Right renal cortex interstitium (tissue), 3 donors: Measurements from ENCODE around the gene COLEC12. TPM values are rescaled to one million over a fixed set of nuclear protein-coding genes. Genes with fewer than 3 reads are reported as not detected.
A peak's percentile ranks its signal among the peaks of the same experiment; 100 is the strongest.

Experiments used
- DNase-seq, 3 donors: peaks; one replicate each; pipeline ENCODE4 v3.0.0-alpha.2; 2013; ENCODE audit warnings: low read depth in 3 of 3, low spot score in 2 of 3
- polyA plus RNA-seq, 3 donors: library from polyadenylated mRNA; unstranded; fragments of 120-200 nt; gene quantifications; one replicate each; pipeline ENCODE4 v1.2.1, GENCODE V29; 2013; ENCODE audit not compliant: insufficient read length in 3 of 3

Gene COLEC12
- polyA plus RNA-seq, 3 donors = 23.3 to 30.4 (median 27.9) TPM

- no peak for DNase-seq
These were observed 107.5 kb downstream of the COLEC12 start for GRCh38 chr18:392928-393573.

DNA sequence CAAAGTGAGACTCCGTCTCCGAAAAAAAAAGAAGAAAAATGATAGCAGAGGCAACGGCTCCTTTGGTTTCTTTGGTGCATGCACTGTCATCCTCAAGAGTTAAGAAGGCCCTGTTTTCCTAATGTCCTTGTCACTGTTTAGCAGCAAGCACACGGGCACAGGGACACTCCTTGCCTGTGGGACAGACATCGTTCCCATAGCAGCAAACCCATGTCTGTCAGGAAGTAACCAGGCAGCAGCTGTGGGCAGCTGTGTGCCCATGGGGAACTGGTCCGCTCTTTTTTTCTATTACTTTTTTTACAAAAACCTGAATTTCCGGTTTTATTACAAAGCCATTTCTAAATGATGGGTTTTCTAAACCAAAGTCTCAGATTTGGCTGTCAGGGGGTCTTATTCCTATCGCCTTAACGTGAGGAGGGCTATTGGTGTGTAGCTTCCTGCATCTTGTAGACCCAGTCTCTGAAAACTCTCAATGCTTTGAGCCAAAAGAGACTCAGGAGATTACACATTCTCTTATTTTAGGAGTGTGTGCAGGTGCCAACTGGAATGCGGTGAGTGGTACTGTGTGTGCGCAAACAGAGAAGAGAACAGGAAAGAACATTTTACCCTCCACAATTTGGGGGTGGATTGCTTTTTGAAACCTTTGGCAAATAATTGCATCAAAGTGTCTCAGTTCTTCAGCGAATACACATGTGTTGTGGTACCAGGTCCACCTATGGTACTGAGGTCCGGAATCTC is 109.6 kb downstream of the COLEC12 start:
- no peak for DNase-seq

DNA sequence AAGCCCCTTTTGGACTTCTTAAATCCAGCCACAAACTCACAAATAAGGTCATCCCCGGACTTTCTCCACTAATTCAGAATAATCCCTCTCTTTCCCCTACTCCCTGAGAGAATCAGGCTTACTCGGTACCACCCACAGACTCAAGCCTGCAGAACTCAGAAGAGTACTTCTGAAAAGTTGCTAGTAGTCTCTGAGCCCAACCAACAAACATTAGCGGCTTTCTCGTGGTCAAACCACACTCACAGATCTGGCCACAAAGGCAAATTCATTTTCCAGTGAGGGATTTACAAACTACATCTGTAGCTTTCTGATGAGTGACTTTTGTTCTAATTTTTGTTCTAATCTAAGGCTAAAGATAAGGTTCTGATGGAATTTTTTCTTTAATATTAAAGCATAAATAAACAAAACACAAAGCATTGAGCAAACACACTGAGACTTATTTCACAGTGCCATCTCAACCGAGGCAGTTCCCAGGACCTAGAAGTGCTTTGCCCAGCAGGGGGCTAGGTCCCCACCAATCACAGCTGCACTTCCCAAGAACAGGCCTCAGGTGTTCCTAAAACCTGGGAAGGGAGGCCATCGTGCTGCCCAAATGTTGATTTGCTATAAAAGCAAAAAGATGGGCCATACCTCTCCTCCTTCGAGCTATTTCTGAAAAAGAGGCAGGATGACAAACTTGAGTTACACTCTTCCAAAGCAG is 110.7 kb downstream of the COLEC12 start:
- DNase-seq = no peak

- DNase-seq = no peak
These were observed 112.3 kb downstream of the COLEC12 start for GRCh38 chr18:388200-388599.

DNA sequence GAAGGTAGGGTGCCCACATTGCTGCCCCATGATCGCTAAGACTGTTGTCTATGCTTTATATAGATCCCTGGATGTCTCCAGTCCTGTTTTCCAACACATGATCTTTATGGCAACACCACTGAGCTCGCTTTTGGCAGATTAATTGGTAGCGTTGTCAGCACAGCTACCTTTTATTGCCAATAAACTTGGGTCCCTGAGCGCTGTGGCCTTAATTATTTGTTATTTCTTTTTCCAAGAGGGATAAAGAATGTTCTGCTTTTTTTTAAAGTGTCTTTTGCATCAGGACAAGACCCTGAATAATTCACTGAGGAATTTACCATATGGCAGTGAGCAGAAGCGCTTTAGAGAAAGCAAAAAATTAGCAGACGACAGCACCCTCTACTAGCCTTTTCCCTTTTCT is 113.5 kb downstream of the COLEC12 start:
- no peak for DNase-seq

DNA sequence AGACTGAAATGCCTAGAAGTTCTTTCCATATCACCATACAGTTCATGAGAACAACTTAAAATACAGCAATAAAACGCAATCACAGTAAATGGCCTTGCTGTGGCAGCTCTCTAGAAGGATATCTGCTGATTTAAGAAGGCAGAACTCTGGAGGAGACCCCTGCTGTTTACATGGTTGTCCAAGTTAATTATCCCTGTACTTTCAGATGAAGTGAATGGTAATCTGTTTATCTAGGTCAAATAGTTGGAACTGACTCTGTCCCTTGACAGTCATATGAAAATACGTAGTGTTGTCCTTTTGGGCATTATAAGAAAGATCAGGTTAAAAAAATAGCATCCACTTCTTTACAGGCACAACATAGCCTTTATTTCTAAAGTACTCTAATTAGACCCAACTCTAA is 115.6 kb downstream of the COLEC12 start:
- DNase-seq = no peak

DNA sequence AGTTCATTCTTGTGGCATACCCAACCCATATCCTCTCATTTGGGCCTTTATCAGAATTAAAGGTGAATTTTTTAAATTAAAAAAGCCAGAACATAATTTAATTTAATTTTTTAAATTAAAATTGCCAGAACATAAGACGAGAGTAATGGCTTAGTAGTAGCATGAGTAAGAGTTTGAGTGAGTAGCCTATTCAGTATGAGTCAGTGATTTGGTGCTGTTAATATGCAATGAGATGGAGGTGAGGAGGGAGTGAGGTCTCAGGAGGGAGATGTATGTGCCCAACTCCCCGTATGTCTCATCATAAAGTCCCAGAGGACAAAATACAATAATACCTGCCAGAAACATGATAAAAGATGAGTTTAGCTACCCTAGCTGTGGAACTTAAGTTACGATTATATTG is 117.4 kb downstream of the COLEC12 start:
- DNase-seq = no peak

GRCh38 chr18:382423-382984 is 118.0 kb downstream of the COLEC12 start:
- DNase-seq = no peak

DNA sequence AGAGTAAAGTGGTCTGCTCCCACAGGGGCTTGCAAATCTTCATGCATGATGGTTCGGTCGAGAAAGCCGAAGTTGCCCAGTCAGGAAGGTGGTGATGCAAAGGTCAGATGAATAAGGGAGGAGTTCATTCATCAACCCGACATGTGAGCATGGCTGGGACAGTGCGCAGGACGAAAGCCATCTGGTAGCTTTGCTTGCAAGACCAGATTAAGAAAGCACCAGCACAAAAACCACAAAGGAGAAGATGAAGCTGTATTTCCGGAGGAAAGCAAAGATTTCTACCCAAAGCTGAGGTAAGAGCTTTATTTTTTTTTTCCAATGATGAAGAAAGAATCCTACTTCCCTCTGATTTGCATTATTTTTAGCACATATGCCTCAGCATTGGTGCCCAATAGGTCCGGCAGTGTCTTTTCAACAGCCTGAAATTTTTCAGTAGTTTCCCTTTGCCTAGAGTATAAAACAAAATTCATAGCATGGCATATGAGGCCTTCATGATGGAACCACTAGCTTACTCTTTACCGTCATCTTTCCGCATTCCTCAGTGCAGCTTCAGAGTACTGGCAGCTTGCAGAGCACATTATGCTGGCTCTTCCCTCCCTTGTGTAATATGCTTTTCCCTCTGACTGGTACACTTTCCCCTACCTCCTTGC is 120.7 kb downstream of the COLEC12 start:
- peak in 1 of 3 donors; percentile 47 for DNase-seq

DNA sequence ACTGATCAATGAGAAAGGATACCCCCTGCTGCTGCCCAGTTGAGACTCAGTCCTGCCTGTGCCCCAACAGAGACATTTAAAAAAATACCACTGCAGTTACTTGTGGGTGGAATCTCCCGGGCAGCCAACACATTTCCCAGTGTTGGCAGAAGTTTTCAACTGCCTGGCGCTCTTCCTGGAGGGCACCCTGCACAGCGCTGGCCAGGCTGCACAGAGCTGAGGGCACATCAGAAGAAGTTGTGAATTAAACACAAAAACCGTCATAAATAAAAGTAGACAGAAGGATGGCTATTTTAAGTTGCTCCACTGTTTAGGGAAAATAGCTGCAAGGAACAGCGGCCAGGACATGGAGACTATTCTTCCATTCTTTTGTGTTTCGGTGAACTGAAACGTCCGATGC is 122.4 kb downstream of the COLEC12 start:
- DNase-seq = no peak

DNA sequence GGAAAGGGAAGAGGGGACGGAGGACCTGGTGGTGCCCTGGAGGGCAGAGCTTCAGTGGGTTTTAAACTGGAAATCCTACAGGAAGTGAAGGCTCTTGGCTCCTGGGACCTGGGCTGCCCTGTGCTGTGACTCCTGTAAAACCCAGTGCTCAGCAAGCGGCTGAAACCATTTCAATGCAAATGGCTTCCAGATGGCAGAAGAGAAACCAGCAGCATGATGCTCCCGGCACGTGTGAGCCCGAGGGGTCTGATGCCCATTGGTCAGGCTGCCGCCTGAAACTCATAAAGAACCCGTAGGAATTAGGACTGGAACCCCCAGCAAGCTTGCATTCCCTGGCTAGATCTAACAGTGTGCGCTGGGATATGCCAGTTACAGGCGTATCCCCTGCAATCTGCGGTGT is 123.4 kb downstream of the COLEC12 start:
- DNase-seq = no peak

DNA sequence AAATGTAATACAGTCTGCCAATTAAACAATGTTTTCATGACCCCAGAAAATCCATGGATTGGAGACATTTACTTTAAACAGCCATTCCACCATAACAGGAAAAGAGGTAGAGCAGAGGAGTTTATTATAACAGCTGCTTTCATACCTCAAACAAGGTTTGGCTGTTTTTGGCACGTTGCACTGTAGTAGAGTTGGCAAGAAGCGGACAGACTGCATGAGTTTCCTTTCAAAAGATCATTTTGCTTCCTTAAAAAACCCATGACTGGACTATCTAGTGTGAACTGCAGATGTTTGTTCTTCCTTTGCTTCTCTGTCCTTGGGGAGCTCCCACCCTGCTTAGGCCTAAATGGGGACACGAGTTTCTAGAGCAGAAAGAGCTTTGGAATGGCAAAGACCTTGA is 124.2 kb downstream of the COLEC12 start:
- DNase-seq = no peak

- no peak for DNase-seq
These were observed 125.8 kb downstream of the COLEC12 start for GRCh38 chr18:374721-375168.

GRCh38 chr18:373780-374179 is 126.7 kb downstream of the COLEC12 start:
- DNase-seq = no peak

GRCh38 chr18:371609-371982 is 128.9 kb downstream of the COLEC12 start:
- DNase-seq = no peak

DNA sequence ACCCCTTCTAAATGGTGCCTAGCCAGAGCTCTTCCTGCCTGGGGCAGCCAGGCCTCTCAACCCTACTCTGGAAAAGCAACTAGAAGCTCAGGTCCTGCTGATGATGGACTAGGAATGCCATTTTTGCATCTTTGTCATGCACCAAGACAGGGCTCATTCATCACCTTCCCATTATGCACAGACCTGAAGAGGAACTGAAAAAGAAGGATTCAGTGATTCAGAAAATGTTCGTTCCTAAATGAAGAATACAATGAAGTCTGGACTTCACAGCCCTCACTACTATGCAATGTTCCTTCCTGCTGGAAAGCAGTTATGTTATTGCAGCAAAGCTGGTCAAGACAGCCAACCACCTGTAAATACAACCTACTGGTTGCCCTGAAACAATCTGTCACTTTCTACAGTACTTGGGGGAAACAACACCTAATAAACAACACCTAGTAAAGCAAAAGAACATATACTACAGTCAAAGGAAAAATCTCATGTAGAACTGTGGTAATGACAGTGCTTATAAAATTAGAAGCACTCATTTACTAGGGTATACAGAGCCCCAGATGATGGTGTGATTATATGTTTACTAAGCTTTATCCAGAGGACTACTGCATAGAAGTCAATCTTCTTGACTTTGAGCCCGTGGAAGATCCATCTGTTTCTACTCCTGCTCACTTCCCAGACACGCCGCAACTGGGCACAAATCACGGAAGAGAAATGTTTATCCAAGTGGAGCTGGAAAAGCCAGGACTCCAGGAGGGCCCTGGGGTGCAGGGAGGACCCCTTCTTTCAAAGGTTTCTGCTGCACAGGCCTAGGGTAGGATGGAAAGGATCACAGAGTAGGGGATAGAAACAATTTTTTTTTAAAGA is 129.5 kb downstream of the COLEC12 start:
- DNase-seq = no peak

- DNase-seq = no peak
These were observed 131.1 kb downstream of the COLEC12 start for GRCh38 chr18:369224-370015.

- DNase-seq = no peak
These were observed 133.9 kb downstream of the COLEC12 start for GRCh38 chr18:366466-367061.

- no peak for DNase-seq
These were observed 134.8 kb downstream of the COLEC12 start for GRCh38 chr18:365651-366050.
